H1 (cell line): ENCODE data around the gene GALNT1. TPM values are rescaled to one million over a fixed set of nuclear protein-coding genes. Genes with fewer than 3 reads are reported as not detected.

Experiments used
- CTCF ChIA-PET: fragments of 300-600 bp; sonication (Branson Sonifier 250); formaldehyde crosslinking; loops from one replicate; lab custom pipeline; 2021; ENCODE audit not compliant: partially characterized antibody; lab: Charles Lee
- POLR2A ChIA-PET: fragments of 300-600 bp; sonication (Branson Sonifier 250); formaldehyde crosslinking; loops from one replicate; lab custom pipeline; 2021; ENCODE audit warnings: inconsistent platforms; ENCODE audit not compliant: partially characterized antibody; lab: Charles Lee
- DNase-seq, 2 experiments: peaks; one replicate each; pipeline versions ENCODE4 v3.0.0 to v3.0.0-alpha.2; 2010 to 2022; ENCODE audit warnings: low spot score in 2 of 2, low read depth in 1 of 2, mixed read lengths in 1 of 2
- FAIRE-seq: peaks from 2 replicates; lab custom pipeline; 2011; peaks lifted over from hg19 to GRCh38; lab: Jason Lieb, UNC
- H2AFZ ChIP-seq: 2 replicates; pipeline ENCODE4 v1.8.1; 2012; ENCODE audit warnings: low read length, inconsistent platforms
- H2AK5ac ChIP-seq: 2 replicates; pipeline ENCODE4 v1.6.1; 2013; ENCODE audit warnings: low read depth, low read length
- H2BK120ac ChIP-seq: replicated peaks from 2 replicates; pipeline ENCODE3; 2013; ENCODE audit warnings: low read depth, low read length, inconsistent platforms
- H2BK12ac ChIP-seq: 2 replicates; pipeline ENCODE4 v1.6.1; 2013; ENCODE audit warnings: low read depth, low read length
- H2BK15ac ChIP-seq: 2 replicates; pipeline ENCODE4 v1.6.1; 2013; ENCODE audit warnings: low read length
- H2BK20ac ChIP-seq: 2 replicates; pipeline ENCODE4 v1.6.1; 2013; ENCODE audit warnings: low read length
- H2BK5ac ChIP-seq: 2 replicates; pipeline ENCODE4 v1.6.1; 2013; ENCODE audit warnings: low read depth, low read length
- H3K14ac ChIP-seq: 2 replicates; pipeline ENCODE4 v1.6.1; 2013; ENCODE audit warnings: inconsistent platforms; ENCODE audit not compliant: insufficient read length
- H3K18ac ChIP-seq: 2 replicates; pipeline ENCODE4 v1.6.1; 2013; ENCODE audit warnings: low read length; ENCODE audit errors: extremely low read depth
- H3K23ac ChIP-seq: 2 replicates; pipeline ENCODE4 v1.6.1; 2013; ENCODE audit warnings: inconsistent platforms; ENCODE audit not compliant: insufficient read length
- H3K23me2 ChIP-seq: 2 replicates; pipeline ENCODE4 v1.6.1; 2013; ENCODE audit warnings: low read depth, low read length
- H3K27ac ChIP-seq: 2 replicates; pipeline ENCODE4 v1.6.1; 2011; ENCODE audit warnings: low read depth, low read length, inconsistent platforms
- H3K27me3 ChIP-seq, 4 experiments: replicated peaks in 1 of 4; 1 replicate in 1 of 4; 2 replicates in 3 of 4; pipeline versions ENCODE4 v1.6.1 to v1.8.1; 2011 to 2013; ENCODE audit warnings: low read length in 3 of 4, mild to moderate bottlenecking in 3 of 4, inconsistent platforms in 2 of 4, mixed read lengths in 2 of 4, moderate library complexity in 1 of 4; ENCODE audit not compliant: control insufficient read depth in 3 of 4, insufficient read depth in 3 of 4; ENCODE audit errors: extremely low read depth in 1 of 4
- H3K36me3 ChIP-seq, 4 experiments: 2 replicates each; pipeline versions ENCODE4 v1.6.1 to v1.8.1; 2011 to 2013; ENCODE audit warnings: mild to moderate bottlenecking in 4 of 4, low read length in 3 of 4, moderate library complexity in 2 of 4, control low read depth in 1 of 4, inconsistent platforms in 1 of 4; ENCODE audit not compliant: insufficient read depth in 4 of 4, control insufficient read depth in 2 of 4
- H3K4ac ChIP-seq: replicated peaks from 2 replicates; pipeline ENCODE3; 2013; ENCODE audit warnings: low read length, low read depth, mixed read lengths, inconsistent platforms; ENCODE audit not compliant: insufficient read length
- H3K4me1 ChIP-seq, 4 experiments: replicated peaks in 1 of 4; 1 replicate in 1 of 4; 2 replicates in 3 of 4; pipeline versions ENCODE4 v1.6.1 to v1.8.1; 2011 to 2013; ENCODE audit warnings: low read length in 3 of 4, inconsistent platforms in 2 of 4, mixed read lengths in 1 of 4; ENCODE audit not compliant: insufficient read depth in 4 of 4, control insufficient read depth in 3 of 4
- H3K4me2 ChIP-seq, 2 experiments: 2 replicates each; pipeline versions ENCODE4 v1.6.1 to v1.8.1; 2011 to 2013; ENCODE audit warnings: low read depth in 2 of 2, low read length in 2 of 2, control low read depth in 1 of 2, inconsistent platforms in 1 of 2, mild to moderate bottlenecking in 1 of 2; ENCODE audit not compliant: insufficient read depth in 1 of 2
- H3K4me3 ChIP-seq, 4 experiments: fragments of 200-600, 300-600 bp in 1 of 4; sonication (generic), shearing (Covaris generic), sonication (Bioruptor Twin) in 1 of 4; 2 replicates each; pipeline versions ENCODE4 v1.5.1 to v1.8.1; 2011 to 2016; ENCODE audit warnings: low read length in 4 of 4, low read depth in 3 of 4, control low read depth in 2 of 4, inconsistent platforms in 2 of 4, mild to moderate bottlenecking in 2 of 4, mixed read lengths in 1 of 4, moderate library complexity in 1 of 4; ENCODE audit not compliant: insufficient read depth in 2 of 4; ENCODE audit errors: extremely low read depth in 1 of 4
- H3K56ac ChIP-seq: replicated peaks from 2 replicates; pipeline ENCODE3; 2013; ENCODE audit warnings: low read depth, mild to moderate bottlenecking, mixed read lengths, low read length, inconsistent platforms; ENCODE audit not compliant: insufficient read length
- H3K79me1 ChIP-seq: 2 replicates; pipeline ENCODE4 v1.6.1; 2013; ENCODE audit warnings: low read depth, low read length, control low read depth
- H3K79me2 ChIP-seq, 2 experiments: 2 replicates each; pipeline versions ENCODE4 v1.6.1 to v1.8.1; 2012 to 2013; ENCODE audit warnings: low read length in 2 of 2, mild to moderate bottlenecking in 2 of 2, inconsistent platforms in 1 of 2; ENCODE audit not compliant: insufficient read depth in 2 of 2, control insufficient read depth in 1 of 2
- H3K9ac ChIP-seq, 4 experiments: replicated peaks in 1 of 4; 1 replicate in 1 of 4; 2 replicates in 3 of 4; pipeline versions ENCODE4 v1.6.1 to v1.8.1; 2011 to 2013; ENCODE audit warnings: low read depth in 3 of 4, low read length in 3 of 4, control low read depth in 2 of 4, mild to moderate bottlenecking in 2 of 4, moderate library complexity in 2 of 4, inconsistent platforms in 1 of 4; ENCODE audit errors: extremely low read depth in 1 of 4
- H3K9me3 ChIP-seq, 2 experiments: 2 replicates each; pipeline versions ENCODE4 v1.6.1 to v1.8.1; 2012 to 2013; ENCODE audit warnings: mild to moderate bottlenecking in 2 of 2, moderate library complexity in 2 of 2, control low read depth in 1 of 2, inconsistent platforms in 1 of 2, low read depth in 1 of 2, low read length in 1 of 2, mixed read lengths in 1 of 2; ENCODE audit not compliant: insufficient read depth in 2 of 2
- H4K20me1 ChIP-seq, 2 experiments: replicated peaks in 1 of 2; 2 replicates each; pipeline versions ENCODE3 to v1.8.1; 2011 to 2013; ENCODE audit warnings: inconsistent platforms in 2 of 2, low read length in 2 of 2, mild to moderate bottlenecking in 1 of 2; ENCODE audit not compliant: insufficient read depth in 2 of 2, control insufficient read depth in 1 of 2
- H4K5ac ChIP-seq: 2 replicates; pipeline ENCODE4 v1.6.1; 2013; ENCODE audit warnings: low read length, low read depth, mixed read lengths, inconsistent platforms; ENCODE audit not compliant: insufficient read length
- H4K8ac ChIP-seq: 2 replicates; pipeline ENCODE4 v1.8.0; 2013; ENCODE audit warnings: mild to moderate bottlenecking, moderate library complexity, low read length, inconsistent platforms; ENCODE audit not compliant: insufficient read depth; ENCODE audit errors: extremely low read depth
- H4K91ac ChIP-seq: replicated peaks from 2 replicates; pipeline ENCODE3; 2013; ENCODE audit warnings: low read length, mixed read lengths, inconsistent platforms; ENCODE audit not compliant: insufficient read length
- CHD2 ChIP-seq: IDR thresholded peaks from 2 replicates; pipeline ENCODE4 v1.6.1; 2012; ENCODE audit warnings: low read length, improper control_type of control experiment
- GABPA ChIP-seq: IDR thresholded peaks from 2 replicates; pipeline ENCODE4 v1.6.1; 2011; ENCODE audit warnings: mild to moderate bottlenecking, low read length, moderate library complexity, borderline replicate concordance; ENCODE audit not compliant: insufficient read depth
- KDM1A ChIP-seq: fragments of 200-600, 300-600 bp; sonication (generic); IDR thresholded peaks from 2 replicates; pipeline ENCODE4 v1.7.1; 2016; ENCODE audit warnings: mild to moderate bottlenecking, low read length, borderline replicate concordance
- KDM4A ChIP-seq: IDR thresholded peaks from one replicate; pipeline ENCODE4 v1.7.1; 2012; ENCODE audit warnings: low read depth, mild to moderate bottlenecking, moderate library complexity, low read length, inconsistent platforms; ENCODE audit not compliant: severe bottlenecking
- NRF1 ChIP-seq: IDR thresholded peaks from 2 replicates; pipeline ENCODE4 v1.6.1; 2011; ENCODE audit warnings: mild to moderate bottlenecking, low read depth, low read length, improper control_type of control experiment
- RAD21 ChIP-seq, 2 experiments: IDR thresholded peaks in 1 of 2; conservative IDR thresholded peaks in 1 of 2; 2 replicates each; pipeline ENCODE4 v1.6.1; 2011; ENCODE audit warnings: low read depth in 2 of 2, low read length in 2 of 2, improper control_type of control experiment in 1 of 2, inconsistent platforms in 1 of 2, mild to moderate bottlenecking in 1 of 2, moderate library complexity in 1 of 2
- WGBS, 2 experiments: shearing (Covaris generic) in 1 of 2; methylation state at CpG; one replicate each; pipeline versions ENCODE4 v1.1.6 to v1.1.7; 2013 to 2015; ENCODE audit warnings: low lambda C conversion rate in 2 of 2, mixed read lengths in 2 of 2, inconsistent platforms in 1 of 2, low coverage in 1 of 2, missing lambda C conversion rate in 1 of 2; ENCODE audit not compliant: insufficient replicate concordance in 2 of 2, insufficient coverage in 1 of 2, insufficient read length in 1 of 2; ENCODE audit errors: extremely low coverage in 1 of 2, missing lambda C conversion rate in 1 of 2; 5-methylcytosine and 5-hydroxymethylcytosine counted together
- polyA plus RNA-seq, 7 experiments: library from polyadenylated mRNA; depleted of rRNA in 3 of 7; stranded (reverse) in 5 of 7; unstranded in 2 of 7; fragments of >200 nt in 5 of 7; fragments of 200-250 nt in 2 of 7; gene quantifications; 1 replicate in 5 of 7; 2 replicates in 1 of 7; 4 replicates in 1 of 7; pipeline versions ENCODE4 v1.2.1 to v1.2.3, GENCODE V29; 2011 to 2013; ENCODE audit warnings: missing spikeins in 2 of 7, mixed read lengths in 2 of 7
- total RNA-seq: library from RNA; stranded (reverse); fragmentation: NEBNext Ultra II Directional; extraction: Animal tissue kit (Norgen Biotek cat#: 25700); gene quantifications from 2 replicates; pipeline ENCODE4 v1.2.1, GENCODE V29; 2021
- TF ChIP-seq, protein P1 (sequence below), 3 experiments: IDR thresholded peaks; 1 replicate in 2 of 3; 2 replicates in 1 of 3; pipeline versions ENCODE4 v1.5.1 to v1.6.1; 2011; ENCODE audit warnings: low read length in 3 of 3, mild to moderate bottlenecking in 3 of 3, inconsistent platforms in 2 of 3, low read depth in 1 of 3, moderate library complexity in 1 of 3; ENCODE audit not compliant: insufficient read depth in 1 of 3; ENCODE audit errors: control extremely low read depth in 1 of 3
- TF ChIP-seq, protein P2 (sequence below): IDR thresholded peaks from 2 replicates; pipeline ENCODE4 v1.6.1; 2012; ENCODE audit warnings: inconsistent platforms

Gene GALNT1
- total and polyA plus RNA-seq, 2 of the 8 experiments (the other 6 are each of a cell fraction or from before 2014, with no cell fraction given): 22.4 to 101 TPM

DNA sequence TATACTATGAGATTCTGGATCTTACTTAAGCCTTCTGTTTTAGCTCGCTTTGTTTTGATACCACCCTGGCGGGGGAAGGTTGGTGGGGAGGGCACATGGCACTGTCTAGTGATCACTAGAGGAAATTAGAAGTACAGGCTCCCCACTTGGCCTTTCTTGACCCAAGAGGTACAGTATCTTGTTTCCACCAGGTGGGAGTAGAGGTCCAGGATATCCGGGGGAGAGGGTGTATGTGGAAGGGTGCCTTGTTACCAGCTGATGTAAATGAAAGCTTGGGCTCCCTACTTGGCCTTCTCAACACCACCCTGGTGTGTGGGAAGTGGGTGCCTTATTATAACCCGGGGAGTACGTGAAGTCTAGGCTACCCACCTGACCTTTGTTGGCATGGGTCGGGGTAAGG is 7.5 kb downstream of the GALNT1 start:
- no peak overlapping the region for H2BK120ac ChIP-seq
- CTCF ChIA-PET: interaction anchor here (0.6 to 1.8 kb wide), 7 partner anchors 36 to 392 kb away, joined by 3 to 6 read pairs (median 4); no protein-coding TSS in a partner anchor
- POLR2A ChIA-PET: interaction anchor here (1.5 kb wide), 1 partner anchor 11 kb away, joined by 4 read pairs; no protein-coding TSS in a partner anchor
- H3K23me2 ChIP-seq: no peaks in the 10 kb centered on the region
- H2AK5ac ChIP-seq: no peak overlapping the region
- H3K79me2 ChIP-seq: peaks cover 12 to 97% of the 10 kb centered on the region in 2 experiments
- no peak overlapping the region for H3K18ac ChIP-seq
- 0 out of 8 replicates have a peak, but pooled peaks cover 0 to 9% (median 0%) of the 10 kb centered on the region in 4 experiments for H3K36me3 ChIP-seq
- H3K9me3 ChIP-seq: peaks cover 7 to 23% of the 10 kb centered on the region in 2 experiments; a peak in 3 of 4 replicates
- no peak overlapping the region for H3K4me2 ChIP-seq
- peak overlapping the region; percentile 39 for H4K5ac ChIP-seq
- peaks cover 0 to 3% of the 10 kb centered on the region in 2 experiments for H4K20me1 ChIP-seq
- TF ChIP-seq GABPA (no peak), NRF1 (no peak), KDM4A (no peak), RAD21 (IDR thresholded peaks at IDR 0.05 in 1 of 2, conservative IDR thresholded peaks at IDR 0.05 in 1 of 2; ENCODE audit: low read depth in 2 of 2, low read length in 2 of 2) (peak; percentile 83 to 89), KDM1A (no peak), CHD2 (no peak)
- TF ChIP-seq, protein P1, sequence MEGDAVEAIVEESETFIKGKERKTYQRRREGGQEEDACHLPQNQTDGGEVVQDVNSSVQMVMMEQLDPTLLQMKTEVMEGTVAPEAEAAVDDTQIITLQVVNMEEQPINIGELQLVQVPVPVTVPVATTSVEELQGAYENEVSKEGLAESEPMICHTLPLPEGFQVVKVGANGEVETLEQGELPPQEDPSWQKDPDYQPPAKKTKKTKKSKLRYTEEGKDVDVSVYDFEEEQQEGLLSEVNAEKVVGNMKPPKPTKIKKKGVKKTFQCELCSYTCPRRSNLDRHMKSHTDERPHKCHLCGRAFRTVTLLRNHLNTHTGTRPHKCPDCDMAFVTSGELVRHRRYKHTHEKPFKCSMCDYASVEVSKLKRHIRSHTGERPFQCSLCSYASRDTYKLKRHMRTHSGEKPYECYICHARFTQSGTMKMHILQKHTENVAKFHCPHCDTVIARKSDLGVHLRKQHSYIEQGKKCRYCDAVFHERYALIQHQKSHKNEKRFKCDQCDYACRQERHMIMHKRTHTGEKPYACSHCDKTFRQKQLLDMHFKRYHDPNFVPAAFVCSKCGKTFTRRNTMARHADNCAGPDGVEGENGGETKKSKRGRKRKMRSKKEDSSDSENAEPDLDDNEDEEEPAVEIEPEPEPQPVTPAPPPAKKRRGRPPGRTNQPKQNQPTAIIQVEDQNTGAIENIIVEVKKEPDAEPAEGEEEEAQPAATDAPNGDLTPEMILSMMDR (IDR thresholded peaks at IDR 0.05; ENCODE audit: control extremely low read depth in 1 of 3, insufficient read depth in 1 of 3, low read depth in 1 of 3, low read length in 3 of 3): peak; percentile 46 to 71 (median 67)
- TF ChIP-seq, protein P2, sequence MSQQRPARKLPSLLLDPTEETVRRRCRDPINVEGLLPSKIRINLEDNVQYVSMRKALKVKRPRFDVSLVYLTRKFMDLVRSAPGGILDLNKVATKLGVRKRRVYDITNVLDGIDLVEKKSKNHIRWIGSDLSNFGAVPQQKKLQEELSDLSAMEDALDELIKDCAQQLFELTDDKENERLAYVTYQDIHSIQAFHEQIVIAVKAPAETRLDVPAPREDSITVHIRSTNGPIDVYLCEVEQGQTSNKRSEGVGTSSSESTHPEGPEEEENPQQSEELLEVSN: no peak
- no peak overlapping the region for H3K27ac ChIP-seq
- no peak overlapping the region for H4K8ac ChIP-seq
- H3K4me1 ChIP-seq: peaks cover 0 to 11% (median 4%) of the 10 kb centered on the region in 4 experiments; a peak in 3 of 7 replicates
- H3K56ac ChIP-seq: no peak overlapping the region
- no peak overlapping the region for H3K4ac ChIP-seq
- no peak overlapping the region for H3K14ac ChIP-seq
- H2BK20ac ChIP-seq: no peak overlapping the region
- peaks cover 3% of the 10 kb centered on the region for H3K79me1 ChIP-seq
- H2BK5ac ChIP-seq: no peak overlapping the region
- no peak overlapping the region for H3K23ac ChIP-seq
- WGBS, 2 experiments: 71% methylated on average over 6 of the region's 6 CpGs; no CpG with 5 or more reads in 1 of the 2 experiments
- H3K27me3 ChIP-seq: no peaks in the 10 kb centered on the region
- H3K4me3 ChIP-seq: no peak overlapping the region
- H2BK15ac ChIP-seq: no peak overlapping the region
- H2AFZ ChIP-seq: no peak overlapping the region
- H4K91ac ChIP-seq: no peak overlapping the region
- H2BK12ac ChIP-seq: no peak overlapping the region
- H3K9ac ChIP-seq: no peak overlapping the region
- DNase-seq (peak; percentile 46 to 59), FAIRE-seq (peak; percentile 86)
